ENCODE measurements around the gene CPT1C. TPM values are rescaled to one million over a fixed set of nuclear protein-coding genes. Genes with fewer than 3 reads are reported as not detected.
"Not testable (repeated sequence)": the region's sequence is repeated elsewhere in the genome, so short reads cannot be mapped to it uniquely, and the experiment has no call there.

The CPT1C gene
- total RNA-seq, 4 donors from 2014 or later, result 0.26 to 0.97 (median 0.73) TPM; not detected in 1

DNA sequence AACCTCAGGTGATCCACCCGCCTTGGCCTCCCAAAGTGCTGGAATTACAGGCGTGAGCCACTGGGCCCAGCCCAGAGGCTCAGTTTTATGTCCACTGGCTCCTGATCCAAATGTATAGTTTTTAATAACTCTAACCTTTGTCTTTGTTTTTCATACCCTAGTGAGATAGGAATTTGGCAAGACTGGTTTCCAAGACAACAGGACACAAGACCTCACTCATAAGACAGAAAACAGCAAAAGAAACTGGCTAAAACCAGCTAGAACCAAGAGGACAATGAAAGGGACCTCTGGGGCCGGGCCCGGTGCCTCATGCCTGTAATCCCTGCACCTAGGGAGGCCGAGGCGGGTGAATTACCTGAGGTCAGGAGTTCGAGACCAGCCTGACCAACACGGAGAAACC lies 27.6 kb downstream of the CPT1C start:
- no peak overlapping the region for H3K4me3 ChIP-seq
- ATAC-seq (no peak), DNase-seq (no peak)
- no peaks in the 10 kb centered on the region for H3K9me3 ChIP-seq
- no peaks in the 10 kb centered on the region for H3K36me3 ChIP-seq
- H3K27ac ChIP-seq, result no peak overlapping the region
- no peaks in the 10 kb centered on the region for H3K4me1 ChIP-seq
- TF ChIP-seq, protein P1, sequence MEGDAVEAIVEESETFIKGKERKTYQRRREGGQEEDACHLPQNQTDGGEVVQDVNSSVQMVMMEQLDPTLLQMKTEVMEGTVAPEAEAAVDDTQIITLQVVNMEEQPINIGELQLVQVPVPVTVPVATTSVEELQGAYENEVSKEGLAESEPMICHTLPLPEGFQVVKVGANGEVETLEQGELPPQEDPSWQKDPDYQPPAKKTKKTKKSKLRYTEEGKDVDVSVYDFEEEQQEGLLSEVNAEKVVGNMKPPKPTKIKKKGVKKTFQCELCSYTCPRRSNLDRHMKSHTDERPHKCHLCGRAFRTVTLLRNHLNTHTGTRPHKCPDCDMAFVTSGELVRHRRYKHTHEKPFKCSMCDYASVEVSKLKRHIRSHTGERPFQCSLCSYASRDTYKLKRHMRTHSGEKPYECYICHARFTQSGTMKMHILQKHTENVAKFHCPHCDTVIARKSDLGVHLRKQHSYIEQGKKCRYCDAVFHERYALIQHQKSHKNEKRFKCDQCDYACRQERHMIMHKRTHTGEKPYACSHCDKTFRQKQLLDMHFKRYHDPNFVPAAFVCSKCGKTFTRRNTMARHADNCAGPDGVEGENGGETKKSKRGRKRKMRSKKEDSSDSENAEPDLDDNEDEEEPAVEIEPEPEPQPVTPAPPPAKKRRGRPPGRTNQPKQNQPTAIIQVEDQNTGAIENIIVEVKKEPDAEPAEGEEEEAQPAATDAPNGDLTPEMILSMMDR (IDR thresholded peaks at IDR 0.05 in 4 of 5, conservative IDR thresholded peaks at IDR 0.05 in 1 of 5), result no peak
- no peak for TF ChIP-seq POLR2A (IDR thresholded peaks at IDR 0.05)
- in situ Hi-C loops (cut with MboI; ENCODE audit: low sequenced_read_pairs in 4 of 4), result no loop called here
- intact Hi-C loops (cut with DNase I; ENCODE audit: low total_unique reads), result loop anchor here (5.0 kb wide), 1 partner anchor 49 kb away; the partner anchor contains the start of gene AP2A1
- H3K27me3 ChIP-seq, result no peaks in the 10 kb centered on the region

DNA sequence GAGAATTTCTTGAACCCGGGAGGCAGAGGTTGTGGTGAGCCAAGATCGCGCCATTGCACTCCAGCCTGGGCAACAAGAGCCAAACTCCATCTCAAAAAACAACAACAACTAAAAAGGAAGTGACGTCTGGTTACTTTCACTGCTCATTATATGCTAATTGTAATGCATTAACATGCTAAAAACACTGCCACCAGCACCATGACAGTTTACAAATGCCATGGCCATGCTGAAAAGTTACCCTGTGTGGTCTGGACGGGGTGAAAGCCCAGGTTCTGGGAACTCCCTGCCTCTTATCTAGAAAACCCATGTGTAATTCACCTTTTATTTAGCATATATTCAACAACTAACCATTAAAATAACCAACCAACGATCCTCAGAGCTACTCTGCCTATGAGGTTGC lies 28.1 kb downstream of the CPT1C start:
- no peak for TF ChIP-seq POLR2A (IDR thresholded peaks at IDR 0.05)
- TF ChIP-seq, protein P1 (IDR thresholded peaks at IDR 0.05 in 4 of 5, conservative IDR thresholded peaks at IDR 0.05 in 1 of 5), result no peak
- H3K36me3 ChIP-seq, result no peaks in the 10 kb centered on the region
- in situ Hi-C loops (cut with MboI; ENCODE audit: low sequenced_read_pairs in 4 of 4) (no loop called here), intact Hi-C loops (cut with DNase I; ENCODE audit: low total_unique reads) (loop anchor here (5.0 kb wide), 1 partner anchor 48 kb away; the partner anchor contains the start of gene AP2A1)
- no peaks in the 10 kb centered on the region for H3K9me3 ChIP-seq
- H3K4me3 ChIP-seq, result no peak overlapping the region
- H3K27me3 ChIP-seq, result no peaks in the 10 kb centered on the region
- ATAC-seq, result no peak
- no peaks in the 10 kb centered on the region for H3K4me1 ChIP-seq
- H3K27ac ChIP-seq, result no peak overlapping the region
- DNase-seq, result no peak

DNA sequence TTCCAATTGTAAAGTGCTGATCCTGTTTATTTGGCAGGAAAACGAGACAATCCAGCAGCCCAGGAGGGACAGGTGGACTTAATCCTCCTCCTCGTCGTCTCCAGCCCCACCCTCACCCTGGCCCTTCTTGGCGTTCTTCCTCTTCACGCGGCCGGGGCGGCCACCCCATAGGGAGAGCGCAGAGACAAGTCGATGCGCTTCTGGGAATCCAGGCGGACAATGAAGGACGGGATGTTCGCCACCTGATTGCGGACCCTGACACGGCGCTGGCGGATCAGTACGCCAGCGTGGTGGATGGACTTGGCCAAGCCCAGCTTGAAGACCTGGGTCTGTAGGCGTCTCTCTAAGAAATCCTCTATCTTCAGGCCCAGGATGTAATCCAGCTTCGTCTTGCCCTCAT lies 28.5 kb downstream of the CPT1C start:
- DNase-seq; H3K4me1 ChIP-seq; ATAC-seq; H3K27ac ChIP-seq; H3K4me3 ChIP-seq; in situ Hi-C loops (cut with MboI; ENCODE audit: low sequenced_read_pairs in 4 of 4); H3K27me3 ChIP-seq; H3K36me3 ChIP-seq; H3K9me3 ChIP-seq: not testable (repeated sequence)
- intact Hi-C loops (cut with DNase I; ENCODE audit: low total_unique reads), result loop anchor here (5.0 kb wide), 1 partner anchor 48 kb away; the partner anchor contains the start of gene AP2A1

DNA sequence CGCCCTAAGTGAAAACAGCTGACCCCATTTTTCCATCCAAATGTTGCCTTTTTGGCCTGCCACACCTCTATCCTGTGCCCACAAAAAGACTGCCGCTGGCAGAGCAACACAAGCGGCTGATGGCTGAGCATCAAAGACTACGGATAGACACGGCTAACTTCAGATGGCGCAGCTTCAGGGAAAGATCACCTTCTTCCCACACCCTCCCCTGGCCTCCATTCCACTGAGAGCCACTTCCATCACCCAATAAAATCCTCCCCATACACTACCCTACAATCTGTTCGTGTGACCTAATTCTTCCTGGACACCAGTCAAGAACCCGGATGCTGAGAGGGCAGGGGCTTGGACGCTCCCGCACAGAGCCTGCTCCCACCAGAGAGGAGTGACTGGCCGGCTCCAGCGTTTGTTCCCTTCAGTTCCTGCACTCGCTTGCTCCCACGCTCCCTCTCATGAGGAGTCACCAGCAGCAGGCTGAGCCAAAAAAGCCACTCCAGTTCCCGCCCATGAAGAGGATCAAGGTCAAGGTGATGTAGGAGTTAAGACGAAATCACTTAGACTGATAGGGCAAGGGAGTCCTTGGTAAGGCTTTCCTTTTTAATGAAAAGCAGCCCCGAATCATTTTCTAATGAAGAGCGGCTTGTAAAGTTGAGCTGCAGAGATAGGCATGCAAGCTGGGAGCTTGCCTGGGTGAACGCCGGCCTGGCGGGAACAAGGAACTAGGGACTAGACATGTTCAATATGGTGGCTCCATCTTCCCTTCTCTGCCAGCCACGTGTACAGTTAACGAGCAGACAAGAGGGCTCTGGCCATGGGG lies 36.5 kb downstream of the CPT1C start:
- no peak for ATAC-seq
- no peak for TF ChIP-seq POLR2A (IDR thresholded peaks at IDR 0.05)
- TF ChIP-seq, protein P1 (IDR thresholded peaks at IDR 0.05 in 4 of 5, conservative IDR thresholded peaks at IDR 0.05 in 1 of 5), result no peak

DNA sequence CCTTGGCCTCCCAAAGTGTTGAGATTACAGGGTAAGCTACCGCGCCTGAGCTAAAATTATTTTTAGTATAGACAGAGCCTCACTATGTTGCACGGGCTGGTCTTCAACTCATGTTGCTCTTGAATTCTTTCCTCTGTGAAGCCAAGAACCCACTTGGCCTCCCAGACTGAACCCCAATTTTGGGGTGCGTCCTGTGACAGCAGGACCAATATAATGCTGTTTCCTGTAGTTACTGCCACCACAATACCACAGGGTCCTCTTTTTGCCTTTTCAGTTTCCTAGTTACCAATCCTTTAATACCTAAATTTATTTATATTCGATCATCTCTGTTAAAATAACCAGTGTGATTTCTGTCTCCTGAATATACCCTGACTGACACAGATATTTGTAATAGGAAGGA lies 39.2 kb downstream of the CPT1C start:
- H3K27ac ChIP-seq, result no peak overlapping the region
- no peaks in the 10 kb centered on the region for H3K36me3 ChIP-seq
- DNase-seq, result no peak
- ATAC-seq, result no peak
- in situ Hi-C loops (cut with MboI; ENCODE audit: low sequenced_read_pairs in 4 of 4) (no loop called here), intact Hi-C loops (cut with DNase I; ENCODE audit: low total_unique reads) (no loop called here)
- H3K9me3 ChIP-seq, result no peaks in the 10 kb centered on the region
- H3K4me1 ChIP-seq, result no peaks in the 10 kb centered on the region
- no peak overlapping the region for H3K4me3 ChIP-seq
- peaks cover 3 to 10% (median 5%) of the 10 kb centered on the region in 3 donors for H3K27me3 ChIP-seq
- TF ChIP-seq POLR2A (IDR thresholded peaks at IDR 0.05), result no peak
- TF ChIP-seq, protein P1 (IDR thresholded peaks at IDR 0.05 in 4 of 5, conservative IDR thresholded peaks at IDR 0.05 in 1 of 5), result no peak

More for the DNA sequence above, 36.5 kb downstream of the CPT1C start:
- in situ Hi-C loops (cut with MboI; ENCODE audit: low sequenced_read_pairs in 4 of 4) (no loop called here), intact Hi-C loops (cut with DNase I; ENCODE audit: low total_unique reads) (no loop called here)
- no peaks in the 10 kb centered on the region for H3K36me3 ChIP-seq
- H3K9me3 ChIP-seq, result no peaks in the 10 kb centered on the region
- H3K27ac ChIP-seq, result peak overlapping the region in 1 of 4 donors; percentile 6
- no peaks in the 10 kb centered on the region for H3K4me1 ChIP-seq
- peaks cover 3 to 10% (median 5%) of the 10 kb centered on the region in 3 donors for H3K27me3 ChIP-seq
- DNase-seq, result no peak
- no peak overlapping the region for H3K4me3 ChIP-seq
